Ovary (tissue), 3 donors: Measurements from ENCODE around the gene SIDT1.

Experiments used
- CTCF ChIP-seq, 3 donors: fragments of 450-650 bp in 2 of 3; fragments of 200-600 bp in 1 of 3; IDR thresholded peaks; one replicate each; pipeline versions ENCODE4 v1.5.1 to v1.8.0; 2016 to 2022; ENCODE audit warnings: antibody characterized with exemption in 3 of 3, mild to moderate bottlenecking in 1 of 3
- POLR2A ChIP-seq: fragments of 450-650 bp; IDR thresholded peaks from one replicate; pipeline ENCODE4 v1.6.1; 2017; ENCODE audit warnings: antibody characterized with exemption, mild to moderate bottlenecking, moderate library complexity
- donor health status: DM: no; HTN: no; CAD: no.

- TF ChIP-seq CTCF (IDR thresholded peaks at IDR 0.05): no peak
- no peak for TF ChIP-seq POLR2A
These were observed 106.6 kb downstream of the SIDT1 start for GRCh38 chr3:113638910-113639309.
